Tibial nerve (tissue), 3 donors: Measurements from ENCODE around the gene PHEX.

Experiments
- POLR2A ChIP-seq, 2 donors: fragments of 450-650 bp; IDR thresholded peaks; one replicate each; pipeline ENCODE4 v1.6.1; 2017; ENCODE audit warnings: antibody characterized with exemption in 2 of 2, mild to moderate bottlenecking in 2 of 2, moderate library complexity in 2 of 2
- TF ChIP-seq, protein P1 (sequence below), 5 experiments: fragments of 200-600 bp in 3 of 5; fragments of 450-650 bp in 2 of 5; sonication (generic) in 3 of 5; IDR thresholded peaks; one replicate each; pipeline ENCODE4 v1.5.1; 2016 to 2019; ENCODE audit warnings: antibody characterized with exemption in 5 of 5, mild to moderate bottlenecking in 3 of 5, moderate library complexity in 2 of 5

DNA sequence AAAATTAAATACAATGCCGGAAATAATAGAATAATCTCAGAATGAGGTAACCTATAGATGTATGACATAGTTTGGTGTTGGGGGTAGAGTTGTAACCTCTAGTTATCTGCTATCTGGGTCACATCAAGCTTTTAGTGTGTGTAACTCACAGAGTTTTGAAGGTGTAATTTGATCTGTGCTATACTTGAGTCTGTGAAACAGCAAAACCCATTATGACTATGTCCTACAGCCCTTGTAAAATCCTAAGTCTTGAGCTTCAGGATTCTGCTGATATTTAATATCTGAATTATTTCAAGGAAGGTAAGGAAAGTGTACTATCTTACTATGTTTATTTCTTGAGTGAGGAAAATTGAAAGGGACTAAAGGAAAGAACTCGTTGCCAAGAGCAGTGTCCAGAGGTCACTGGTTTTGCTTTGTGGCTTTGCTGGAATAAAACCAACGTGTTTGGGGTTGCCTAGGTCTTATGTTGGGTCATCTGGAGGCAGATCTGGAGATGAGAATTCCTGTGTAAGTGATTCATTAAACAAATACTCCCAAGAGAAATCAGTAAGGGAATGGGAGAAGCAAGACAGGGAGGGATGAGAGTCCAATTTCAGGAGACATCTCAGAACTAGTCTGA lies 132.8 kb downstream of the PHEX start:
- TF ChIP-seq, protein P1, sequence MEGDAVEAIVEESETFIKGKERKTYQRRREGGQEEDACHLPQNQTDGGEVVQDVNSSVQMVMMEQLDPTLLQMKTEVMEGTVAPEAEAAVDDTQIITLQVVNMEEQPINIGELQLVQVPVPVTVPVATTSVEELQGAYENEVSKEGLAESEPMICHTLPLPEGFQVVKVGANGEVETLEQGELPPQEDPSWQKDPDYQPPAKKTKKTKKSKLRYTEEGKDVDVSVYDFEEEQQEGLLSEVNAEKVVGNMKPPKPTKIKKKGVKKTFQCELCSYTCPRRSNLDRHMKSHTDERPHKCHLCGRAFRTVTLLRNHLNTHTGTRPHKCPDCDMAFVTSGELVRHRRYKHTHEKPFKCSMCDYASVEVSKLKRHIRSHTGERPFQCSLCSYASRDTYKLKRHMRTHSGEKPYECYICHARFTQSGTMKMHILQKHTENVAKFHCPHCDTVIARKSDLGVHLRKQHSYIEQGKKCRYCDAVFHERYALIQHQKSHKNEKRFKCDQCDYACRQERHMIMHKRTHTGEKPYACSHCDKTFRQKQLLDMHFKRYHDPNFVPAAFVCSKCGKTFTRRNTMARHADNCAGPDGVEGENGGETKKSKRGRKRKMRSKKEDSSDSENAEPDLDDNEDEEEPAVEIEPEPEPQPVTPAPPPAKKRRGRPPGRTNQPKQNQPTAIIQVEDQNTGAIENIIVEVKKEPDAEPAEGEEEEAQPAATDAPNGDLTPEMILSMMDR (IDR thresholded peaks at IDR 0.05): no peak
- TF ChIP-seq POLR2A (IDR thresholded peaks at IDR 0.05): no peak
